Liver (tissue), 9 donors: ENCODE data around the gene PRKCG. TPM values are rescaled to one million over a fixed set of nuclear protein-coding genes. Genes with fewer than 3 reads are reported as not detected.

Experiments used
- DNase-seq: peaks from one replicate; pipeline ENCODE4 v3.0.0-alpha.2; 2017; ENCODE audit warnings: low spot score
- H3K27ac ChIP-seq, 2 donors: one replicate each; pipeline ENCODE4 v1.7.0; 2013; ENCODE audit warnings: inconsistent platforms in 2 of 2, low read length in 2 of 2, control low read depth in 1 of 2, low read depth in 1 of 2, mild to moderate bottlenecking in 1 of 2
- H3K27me3 ChIP-seq, 4 donors: one replicate each; pipeline versions ENCODE4 v1.6.1 to v1.7.0; 2013; ENCODE audit warnings: low read length in 3 of 4, inconsistent platforms in 1 of 4, mild to moderate bottlenecking in 1 of 4, moderate library complexity in 1 of 4; ENCODE audit not compliant: control insufficient read depth in 4 of 4, insufficient read depth in 4 of 4
- H3K36me3 ChIP-seq, 4 donors: one replicate each; pipeline versions ENCODE4 v1.6.1 to v1.7.0; 2013; ENCODE audit warnings: low read length in 3 of 4, mild to moderate bottlenecking in 3 of 4, low read depth in 1 of 4, moderate library complexity in 1 of 4; ENCODE audit not compliant: control insufficient read depth in 4 of 4, insufficient read depth in 3 of 4
- H3K4me1 ChIP-seq, 4 donors: one replicate each; pipeline versions ENCODE4 v1.6.1 to v1.7.0; 2013; ENCODE audit warnings: low read length in 3 of 4, mild to moderate bottlenecking in 3 of 4, moderate library complexity in 1 of 4; ENCODE audit not compliant: control insufficient read depth in 4 of 4, insufficient read depth in 4 of 4
- H3K4me3 ChIP-seq, 3 donors: one replicate each; pipeline versions ENCODE4 v1.6.1 to v1.7.0; 2013; ENCODE audit warnings: low read length in 3 of 3, control low read depth in 1 of 3, low read depth in 1 of 3, mild to moderate bottlenecking in 1 of 3
- H3K9ac ChIP-seq, 2 donors: one replicate each; pipeline ENCODE4 v1.7.0; 2013; ENCODE audit warnings: low read length in 2 of 2, mild to moderate bottlenecking in 2 of 2, moderate library complexity in 2 of 2, control low read depth in 1 of 2, low read depth in 1 of 2
- H3K9me3 ChIP-seq, 4 donors: one replicate each; pipeline versions ENCODE4 v1.6.1 to v1.7.0; 2013; ENCODE audit warnings: low read length in 3 of 4; ENCODE audit not compliant: control insufficient read depth in 4 of 4
- CTCF ChIP-seq: fragments of 150-350 bp; IDR thresholded peaks from 2 replicates; pipeline ENCODE4 v1.5.1; 2017; ENCODE audit warnings: improper control_type of control experiment, low read depth, low read length; ENCODE audit not compliant: missing input control
- FOXA2 ChIP-seq: IDR thresholded peaks from 2 replicates; pipeline ENCODE4 v1.6.1; 2016; ENCODE audit warnings: antibody characterized with exemption
- GABPA ChIP-seq, 2 donors: IDR thresholded peaks in 1 of 2; conservative IDR thresholded peaks in 1 of 2; 2 replicates each; pipeline ENCODE4 v1.6.1; 2016; ENCODE audit warnings: antibody characterized with exemption in 2 of 2, mild to moderate bottlenecking in 1 of 2, moderate library complexity in 1 of 2
- HNF4A ChIP-seq, 2 donors: conservative IDR thresholded peaks; 2 replicates each; pipeline ENCODE4 v1.6.1; 2016; ENCODE audit warnings: antibody characterized with exemption in 2 of 2, mild to moderate bottlenecking in 2 of 2
- HNF4G ChIP-seq: IDR thresholded peaks from 2 replicates; pipeline ENCODE4 v1.6.1; 2016; ENCODE audit warnings: antibody characterized with exemption
- NR2F2 ChIP-seq: IDR thresholded peaks from 2 replicates; pipeline ENCODE4 v1.6.1; 2016; ENCODE audit warnings: antibody characterized with exemption
- REST ChIP-seq: IDR thresholded peaks from 2 replicates; pipeline ENCODE4 v1.6.1; 2016; ENCODE audit warnings: antibody characterized with exemption, mild to moderate bottlenecking
- RXRA ChIP-seq, 2 donors: IDR thresholded peaks; 2 replicates each; pipeline ENCODE4 v1.6.1; 2017 to 2018; ENCODE audit warnings: antibody characterized with exemption in 2 of 2, mild to moderate bottlenecking in 1 of 2
- SP1 ChIP-seq: IDR thresholded peaks from 2 replicates; pipeline ENCODE4 v1.6.1; 2018; ENCODE audit warnings: antibody characterized with exemption, mild to moderate bottlenecking
- TAF1 ChIP-seq: conservative IDR thresholded peaks from 2 replicates; pipeline ENCODE4 v1.6.1; 2016; ENCODE audit warnings: antibody characterized with exemption, mild to moderate bottlenecking
- YY1 ChIP-seq: IDR thresholded peaks from 2 replicates; pipeline ENCODE4 v1.6.1; 2016; ENCODE audit warnings: antibody characterized with exemption, mild to moderate bottlenecking
- WGBS: extraction: QIAGEN DNeasy Blood & Tissue Kit; methylation state at CpG from one replicate; pipeline ENCODE4 v1.1.7; 2013; 5-methylcytosine and 5-hydroxymethylcytosine counted together
- polyA plus RNA-seq, 2 donors: library from polyadenylated mRNA; stranded (reverse) in 1 of 2; unstranded in 1 of 2; fragments of 200-250 nt in 1 of 2; fragments of >200 nt in 1 of 2; fragmentation: Nextera tagmentation in 1 of 2; extraction: Ambion mirVana in 1 of 2; gene quantifications; one replicate each; pipeline versions ENCODE4 v1.2.1 to v1.2.3, GENCODE V29; 2013 to 2015
- total RNA-seq, 2 donors: library from RNA; depleted of rRNA; stranded (reverse); fragments of >200 nt; gene quantifications; one replicate each; pipeline ENCODE4 v1.2.3, GENCODE V29; 2014
- donor health status: healthy.
- donor health status: healthy.
- donor health status: healthy.
- donor health status: healthy.
- donor health status: healthy.

PRKCG gene
- total and polyA plus RNA-seq, 4 donors: 0.09 TPM; not detected in 3

- H3K27ac ChIP-seq: no peak overlapping the region
- H3K9me3 ChIP-seq: no peaks in the 10 kb centered on the region
- peaks cover 6 to 21% (median 9%) of the 10 kb centered on the region in 4 donors for H3K27me3 ChIP-seq
- no peaks in the 10 kb centered on the region for H3K36me3 ChIP-seq
- TF ChIP-seq TAF1 (no peak), HNF4G (no peak), CTCF (no peak), GABPA (IDR thresholded peaks at IDR 0.05 in 1 of 2, conservative IDR thresholded peaks at IDR 0.05 in 1 of 2) (no peak), REST (no peak)
- H3K4me1 ChIP-seq: no peaks in the 10 kb centered on the region
- peak overlapping the region in 1 of 3 donors; percentile 3 for H3K4me3 ChIP-seq
- 3% methylated on average over 47 of the region's 47 CpGs for WGBS
- DNase-seq: no peak
- H3K9ac ChIP-seq: no peak overlapping the region
Measured at GRCh38 chr19:53909471-53910169, 27.6 kb downstream of the PRKCG start.

GRCh38 chr19:53910170-53910518 is 28.1 kb downstream of the PRKCG start:
- H3K27me3 ChIP-seq: peaks cover 6 to 21% (median 9%) of the 10 kb centered on the region in 4 donors
- no peaks in the 10 kb centered on the region for H3K36me3 ChIP-seq
- H3K9me3 ChIP-seq: no peaks in the 10 kb centered on the region
- no peaks in the 10 kb centered on the region for H3K4me1 ChIP-seq
- no peak overlapping the region for H3K27ac ChIP-seq
- no peak for DNase-seq
- TF ChIP-seq YY1 (no peak), NR2F2 (no peak), GABPA (IDR thresholded peaks at IDR 0.05 in 1 of 2, conservative IDR thresholded peaks at IDR 0.05 in 1 of 2) (no peak), RXRA (IDR thresholded peaks at IDR 0.05) (no peak), FOXA2 (no peak), SP1 (no peak), REST (no peak), HNF4A (conservative IDR thresholded peaks at IDR 0.05) (no peak)
- WGBS: 3% methylated on average over 13 of the region's 13 CpGs
- no peak overlapping the region for H3K4me3 ChIP-seq
- no peak overlapping the region for H3K9ac ChIP-seq
